GM19025 (cell line): Measurements from ENCODE around the gene CRELD2.

Experiments
- ATAC-seq: cut with Tn5 transposase; IDR thresholded peaks from one replicate; pipeline ENCODE4 v1.9.1; 2021; ENCODE audit warnings: mild to moderate bottlenecking, low read depth, moderate library complexity; ENCODE audit not compliant: unreplicated experiment

The CRELD2 gene

GRCh38 chr22:49966041-49966773, 47.8 kb downstream of the CRELD2 start:
- no peak for ATAC-seq

- ATAC-seq, result no peak
Observed at GRCh38 chr22:49966774-49967705, 48.6 kb downstream of the CRELD2 start.

- no peak for ATAC-seq
Observed at GRCh38 chr22:49967706-49968208, 49.3 kb downstream of the CRELD2 start.

GRCh38 chr22:49968313-49968830, 49.9 kb downstream of the CRELD2 start:
- no peak for ATAC-seq

GRCh38 chr22:49968831-49969661, 50.6 kb downstream of the CRELD2 start:
- ATAC-seq, result no peak

- ATAC-seq, result no peak
Observed at GRCh38 chr22:49969751-49970527, 51.5 kb downstream of the CRELD2 start.

GRCh38 chr22:49970528-49971231, 52.2 kb downstream of the CRELD2 start:
- peak; percentile 51 for ATAC-seq

GRCh38 chr22:49971232-49972162, 53.1 kb downstream of the CRELD2 start:
- ATAC-seq, result peak; percentile 21

- no peak for ATAC-seq
Observed at GRCh38 chr22:49972163-49973017, 54.0 kb downstream of the CRELD2 start.

- ATAC-seq, result no peak
Observed at GRCh38 chr22:49973018-49973961, 54.9 kb downstream of the CRELD2 start.

GRCh38 chr22:49975543-49976389, 57.3 kb downstream of the CRELD2 start:
- no peak for ATAC-seq

GRCh38 chr22:49976439-49977175, 58.2 kb downstream of the CRELD2 start:
- ATAC-seq, result no peak
